ENCODE data around the gene PALLD. TPM values are rescaled to one million over a fixed set of nuclear protein-coding genes. Genes with fewer than 3 reads are reported as not detected.

PALLD gene
- total RNA-seq, 1 donor from 2014 or later = 85.7 TPM

- no peak overlapping the region for H2AFZ ChIP-seq (replicated peaks)
- no peak overlapping the region for H3K27ac ChIP-seq
- Mint-ChIP-seq H3K36me3 (peaks cover 56% of the 10 kb centered on the region), H3K27me3 (ENCODE audit: insufficient read depth, low read depth) (peaks cover 2% of the 10 kb centered on the region), H3K27ac (no peak overlapping the region), H3K9me3 (peaks cover 2% of the 10 kb centered on the region), H3K4me3 (no peak overlapping the region), H3K4me1 (peaks cover 8% of the 10 kb centered on the region)
- DNase-seq (ENCODE audit: low spot score) = no peak
- peaks cover 8% of the 10 kb centered on the region for H3F3A ChIP-seq (ENCODE audit: low read depth)
- H3K36me3 ChIP-seq = peaks cover 10% of the 10 kb centered on the region
- no peak overlapping the region for H3K4me2 ChIP-seq
- H3K9ac ChIP-seq = no peak overlapping the region
- H3K27me3 ChIP-seq = peaks cover 5% of the 10 kb centered on the region
- H4K20me1 ChIP-seq (ENCODE audit: low read depth) = peaks cover 51% of the 10 kb centered on the region
- H3K79me2 ChIP-seq (ENCODE audit: low read depth) = peaks cover 67% of the 10 kb centered on the region
- no peak overlapping the region for H3K4me3 ChIP-seq
- H3K9me3 ChIP-seq (ENCODE audit: low read depth) = no peaks in the 10 kb centered on the region
- H3K4me1 ChIP-seq = peaks cover 8% of the 10 kb centered on the region
- TF ChIP-seq EZH2phosphoT487 (IDR thresholded peaks at IDR 0.05) = no peak
- no peak for TF ChIP-seq CTCF (IDR thresholded peaks at IDR 0.05)
Observed at GRCh38 chr4:168880811-168881595, 384.2 kb downstream of the PALLD start.

GRCh38 chr4:168881781-168882420 lies 385.0 kb downstream of the PALLD start:
- Mint-ChIP-seq H3K4me1 (peaks cover 3% of the 10 kb centered on the region), H3K4me3 (no peak overlapping the region), H3K9me3 (peaks cover 2% of the 10 kb centered on the region), H3K27ac (no peak overlapping the region), H3K36me3 (peaks cover 51% of the 10 kb centered on the region), H3K27me3 (ENCODE audit: insufficient read depth, low read depth) (no peaks in the 10 kb centered on the region)
- Histone ChIP-seq H3K27ac (no peak overlapping the region), H3K4me1 (peaks cover 7% of the 10 kb centered on the region), H3K4me3 (no peak overlapping the region), H3K4me2 (no peak overlapping the region), H3F3A (ENCODE audit: low read depth) (peaks cover 6% of the 10 kb centered on the region), H3K9me3 (ENCODE audit: low read depth) (no peaks in the 10 kb centered on the region), H3K9ac (no peak overlapping the region), H4K20me1 (ENCODE audit: low read depth) (peaks cover 42% of the 10 kb centered on the region), H3K27me3 (peaks cover 1% of the 10 kb centered on the region), H2AFZ (replicated peaks) (no peak overlapping the region), H3K79me2 (ENCODE audit: low read depth) (peaks cover 62% of the 10 kb centered on the region), H3K36me3 (peaks cover 10% of the 10 kb centered on the region)
- no peak for DNase-seq (ENCODE audit: low spot score)
- TF ChIP-seq CTCF (IDR thresholded peaks at IDR 0.05) = no peak
- no peak for TF ChIP-seq EZH2phosphoT487 (IDR thresholded peaks at IDR 0.05)
- TF ChIP-seq EZH2 (IDR thresholded peaks at IDR 0.05) = no peak

- H3K4me3 Mint-ChIP-seq = no peak overlapping the region
Observed at GRCh38 chr4:168882650-168883233, 385.9 kb downstream of the PALLD start.

More at GRCh38 chr4:168882650-168883233, 385.9 kb downstream of the PALLD start:
- Histone ChIP-seq H3K36me3 (peaks cover 10% of the 10 kb centered on the region), H3K4me1 (no peaks in the 10 kb centered on the region), H3F3A (ENCODE audit: low read depth) (no peaks in the 10 kb centered on the region), H3K9me3 (ENCODE audit: low read depth) (no peaks in the 10 kb centered on the region), H4K20me1 (ENCODE audit: low read depth) (peaks cover 35% of the 10 kb centered on the region), H3K4me3 (no peak overlapping the region), H3K79me2 (ENCODE audit: low read depth) (peaks cover 61% of the 10 kb centered on the region), H3K9ac (no peak overlapping the region), H3K4me2 (no peak overlapping the region), H2AFZ (replicated peaks) (no peak overlapping the region), H3K27ac (no peak overlapping the region), H3K27me3 (no peaks in the 10 kb centered on the region)
- H3K36me3 Mint-ChIP-seq = peaks cover 49% of the 10 kb centered on the region
- H3K27ac Mint-ChIP-seq = no peak overlapping the region
- H3K4me1 Mint-ChIP-seq = peaks cover 3% of the 10 kb centered on the region
- peaks cover 2% of the 10 kb centered on the region for H3K9me3 Mint-ChIP-seq
- TF ChIP-seq EZH2 (IDR thresholded peaks at IDR 0.05) = no peak
- no peak for TF ChIP-seq CTCF (IDR thresholded peaks at IDR 0.05)
- no peak for TF ChIP-seq EZH2phosphoT487 (IDR thresholded peaks at IDR 0.05)
- DNase-seq (ENCODE audit: low spot score) = no peak
- H3K27me3 Mint-ChIP-seq (ENCODE audit: insufficient read depth, low read depth) = no peaks in the 10 kb centered on the region
